Measurements from ENCODE around the gene MED31.
A peak's percentile ranks its signal among the peaks of the same experiment; 100 is the strongest.

MED31 gene

GRCh38 chr17:6677946-6678345, 26.5 kb upstream of the MED31 start:
- Histone ChIP-seq H4K91ac (ENCODE audit: low read length) (peak overlapping the region; percentile 58), H3K4ac (ENCODE audit: low read depth in 1 of 2, low read length in 2 of 2) (no peak overlapping the region), H2AFZ (ENCODE audit: low read depth, low read length) (no peak overlapping the region), H4K8ac (ENCODE audit: low read length) (no peak overlapping the region), H3K18ac (ENCODE audit: low read depth in 1 of 2, low read length in 2 of 2) (no peak overlapping the region), H3K9ac (ENCODE audit: low read length) (no peak overlapping the region), H3K27me3 (ENCODE audit: control insufficient read depth in 1 of 2, insufficient read depth in 1 of 2, low read length in 2 of 2) (peaks cover 29 to 63% of the 10 kb centered on the region in 2 experiments), H2BK5ac (ENCODE audit: low read depth, low read length, poor library complexity, severe bottlenecking) (no peak overlapping the region), H3K4me3 (ENCODE audit: insufficient read depth in 1 of 2, low read depth in 1 of 2, low read length in 2 of 2) (no peak overlapping the region), H3K27ac (ENCODE audit: low read length, poor library complexity, severe bottlenecking) (no peak overlapping the region), H2BK120ac (ENCODE audit: low read depth, low read length) (no peak overlapping the region), H2AK5ac (ENCODE audit: low read length, severe bottlenecking) (no peak overlapping the region), H2BK15ac (ENCODE audit: low read depth, poor library complexity, severe bottlenecking) (no peak overlapping the region), H2BK12ac (ENCODE audit: low read length in 2 of 2) (no peak overlapping the region), H3K4me2 (ENCODE audit: low read length, poor library complexity, severe bottlenecking) (no peak overlapping the region), H3K4me1 (ENCODE audit: control insufficient read depth, insufficient read depth, low read depth, low read length) (no peaks in the 10 kb centered on the region), H3K36me3 (ENCODE audit: control insufficient read depth in 1 of 2, insufficient read depth in 2 of 2, low read depth in 1 of 2, low read length in 2 of 2) (no peaks in the 10 kb centered on the region), H3K79me1 (replicated peaks; ENCODE audit: low read length, poor library complexity, severe bottlenecking) (no peaks in the 10 kb centered on the region), H3K23ac (ENCODE audit: low read length in 2 of 2) (no peak overlapping the region), H3K9me3 (ENCODE audit: control insufficient read depth, low read length) (no peaks in the 10 kb centered on the region), H3K14ac (ENCODE audit: low read length in 2 of 2) (no peak overlapping the region)
- no peak for DNase-seq
- 87% methylated on average over 6 of the region's 7 CpGs for WGBS

GRCh38 chr17:6677158-6677831, 25.9 kb upstream of the MED31 start:
- H4K8ac ChIP-seq (ENCODE audit: low read length) = no peak overlapping the region
- no peak overlapping the region for H3K27ac ChIP-seq (ENCODE audit: low read length, poor library complexity, severe bottlenecking)
- H3K4me2 ChIP-seq (ENCODE audit: low read length, poor library complexity, severe bottlenecking) = no peak overlapping the region
- H2BK120ac ChIP-seq (ENCODE audit: low read depth, low read length) = no peak overlapping the region
- H2AK5ac ChIP-seq (ENCODE audit: low read length, severe bottlenecking) = no peak overlapping the region
- no peak overlapping the region for H2BK5ac ChIP-seq (ENCODE audit: low read depth, low read length, poor library complexity, severe bottlenecking)
- no peak overlapping the region for H2BK15ac ChIP-seq (ENCODE audit: low read depth, poor library complexity, severe bottlenecking)
- no peak overlapping the region for H2BK12ac ChIP-seq (ENCODE audit: low read length in 2 of 2)
- no peaks in the 10 kb centered on the region for H3K36me3 ChIP-seq (ENCODE audit: control insufficient read depth in 1 of 2, insufficient read depth in 2 of 2, low read depth in 1 of 2, low read length in 2 of 2)
- no peak overlapping the region for H3K4ac ChIP-seq (ENCODE audit: low read depth in 1 of 2, low read length in 2 of 2)
- H3K18ac ChIP-seq (ENCODE audit: low read depth in 1 of 2, low read length in 2 of 2) = no peak overlapping the region
- WGBS = 78% methylated on average over 16 of the region's 16 CpGs
- no peak overlapping the region for H2AFZ ChIP-seq (ENCODE audit: low read depth, low read length)
- no peak overlapping the region for H4K91ac ChIP-seq (ENCODE audit: low read length)
- H3K4me3 ChIP-seq (ENCODE audit: insufficient read depth in 1 of 2, low read depth in 1 of 2, low read length in 2 of 2) = no peak overlapping the region
- H3K79me1 ChIP-seq (replicated peaks; ENCODE audit: low read length, poor library complexity, severe bottlenecking) = no peaks in the 10 kb centered on the region
- DNase-seq = peak; percentile 9
- no peaks in the 10 kb centered on the region for H3K4me1 ChIP-seq (ENCODE audit: control insufficient read depth, insufficient read depth, low read depth, low read length)
- H3K9ac ChIP-seq (ENCODE audit: low read length) = no peak overlapping the region
- H3K27me3 ChIP-seq (ENCODE audit: control insufficient read depth in 1 of 2, insufficient read depth in 1 of 2, low read length in 2 of 2) = peaks cover 25 to 61% of the 10 kb centered on the region in 2 experiments
- H3K9me3 ChIP-seq (ENCODE audit: control insufficient read depth, low read length) = no peaks in the 10 kb centered on the region
- no peak overlapping the region for H3K14ac ChIP-seq (ENCODE audit: low read length in 2 of 2)
- no peak overlapping the region for H3K23ac ChIP-seq (ENCODE audit: low read length in 2 of 2)

- Histone ChIP-seq H3K27ac (ENCODE audit: low read length, poor library complexity, severe bottlenecking) (no peak overlapping the region), H3K79me1 (replicated peaks; ENCODE audit: low read length, poor library complexity, severe bottlenecking) (no peaks in the 10 kb centered on the region), H3K23ac (ENCODE audit: low read length in 2 of 2) (no peak overlapping the region), H2BK120ac (ENCODE audit: low read depth, low read length) (no peak overlapping the region), H3K4me3 (ENCODE audit: insufficient read depth in 1 of 2, low read depth in 1 of 2, low read length in 2 of 2) (no peak overlapping the region), H3K27me3 (ENCODE audit: control insufficient read depth in 1 of 2, insufficient read depth in 1 of 2, low read length in 2 of 2) (peaks cover 25 to 58% of the 10 kb centered on the region in 2 experiments), H3K9me3 (ENCODE audit: control insufficient read depth, low read length) (no peaks in the 10 kb centered on the region), H2AFZ (ENCODE audit: low read depth, low read length) (no peak overlapping the region), H4K91ac (ENCODE audit: low read length) (no peak overlapping the region), H2BK15ac (ENCODE audit: low read depth, poor library complexity, severe bottlenecking) (no peak overlapping the region), H3K4me1 (ENCODE audit: control insufficient read depth, insufficient read depth, low read depth, low read length) (no peaks in the 10 kb centered on the region), H3K18ac (ENCODE audit: low read depth in 1 of 2, low read length in 2 of 2) (no peak overlapping the region), H3K4me2 (ENCODE audit: low read length, poor library complexity, severe bottlenecking) (no peak overlapping the region), H3K14ac (ENCODE audit: low read length in 2 of 2) (no peak overlapping the region), H3K9ac (ENCODE audit: low read length) (no peak overlapping the region), H3K36me3 (ENCODE audit: control insufficient read depth in 1 of 2, insufficient read depth in 2 of 2, low read depth in 1 of 2, low read length in 2 of 2) (no peaks in the 10 kb centered on the region), H4K8ac (ENCODE audit: low read length) (no peak overlapping the region), H2BK12ac (ENCODE audit: low read length in 2 of 2) (no peak overlapping the region), H2BK5ac (ENCODE audit: low read depth, low read length, poor library complexity, severe bottlenecking) (no peak overlapping the region), H2AK5ac (ENCODE audit: low read length, severe bottlenecking) (no peak overlapping the region), H3K4ac (ENCODE audit: low read depth in 1 of 2, low read length in 2 of 2) (no peak overlapping the region)
- WGBS = 69% methylated on average over 6 of the region's 6 CpGs
- no peak for DNase-seq
These were observed 25.4 kb upstream of the MED31 start for GRCh38 chr17:6676802-6677157.

GRCh38 chr17:6675201-6675825, 23.9 kb upstream of the MED31 start:
- Histone ChIP-seq H4K8ac (ENCODE audit: low read length) (no peak overlapping the region), H2AFZ (ENCODE audit: low read depth, low read length) (no peak overlapping the region), H3K79me1 (replicated peaks; ENCODE audit: low read length, poor library complexity, severe bottlenecking) (no peaks in the 10 kb centered on the region), H3K27me3 (ENCODE audit: control insufficient read depth in 1 of 2, insufficient read depth in 1 of 2, low read length in 2 of 2) (peaks cover 25 to 57% of the 10 kb centered on the region in 2 experiments), H3K23ac (ENCODE audit: low read length in 2 of 2) (no peak overlapping the region), H3K9me3 (ENCODE audit: control insufficient read depth, low read length) (no peaks in the 10 kb centered on the region), H4K91ac (ENCODE audit: low read length) (no peak overlapping the region), H3K4me2 (ENCODE audit: low read length, poor library complexity, severe bottlenecking) (no peak overlapping the region), H3K36me3 (ENCODE audit: control insufficient read depth in 1 of 2, insufficient read depth in 2 of 2, low read depth in 1 of 2, low read length in 2 of 2) (no peaks in the 10 kb centered on the region), H2BK120ac (ENCODE audit: low read depth, low read length) (no peak overlapping the region), H3K4ac (ENCODE audit: low read depth in 1 of 2, low read length in 2 of 2) (no peak overlapping the region), H3K18ac (ENCODE audit: low read depth in 1 of 2, low read length in 2 of 2) (no peak overlapping the region), H3K4me3 (ENCODE audit: insufficient read depth in 1 of 2, low read depth in 1 of 2, low read length in 2 of 2) (no peak overlapping the region), H2BK12ac (ENCODE audit: low read length in 2 of 2) (no peak overlapping the region), H3K4me1 (ENCODE audit: control insufficient read depth, insufficient read depth, low read depth, low read length) (no peaks in the 10 kb centered on the region), H3K27ac (ENCODE audit: low read length, poor library complexity, severe bottlenecking) (no peak overlapping the region), H3K14ac (ENCODE audit: low read length in 2 of 2) (peak overlapping the region in 1 of 2 experiments; percentile 8), H2AK5ac (ENCODE audit: low read length, severe bottlenecking) (no peak overlapping the region), H3K9ac (ENCODE audit: low read length) (no peak overlapping the region), H2BK15ac (ENCODE audit: low read depth, poor library complexity, severe bottlenecking) (no peak overlapping the region), H2BK5ac (ENCODE audit: low read depth, low read length, poor library complexity, severe bottlenecking) (no peak overlapping the region)
- WGBS = 72% methylated on average over 9 of the region's 11 CpGs
- no peak for DNase-seq
